Panc1 (cell line): ENCODE measurements around the gene HHAT. TPM values are rescaled to one million over a fixed set of nuclear protein-coding genes. Genes with fewer than 3 reads are reported as not detected.
"Not testable (repeated sequence)": the region's sequence is repeated elsewhere in the genome, so short reads cannot be mapped to it uniquely, and the experiment has no call there.

Experiments used
- ATAC-seq: fragments of 200-7000 bp; cut with Tn5 transposase; 2 replicates; pipeline ENCODE4 v1.9.1; 2020; ENCODE audit warnings: mild to moderate bottlenecking, moderate library complexity
- BruUV-seq: library from RNA; stranded (reverse); fragments of 400-500 nt; replicated peaks from 2 replicates; lab custom pipeline; 2021; lab: Mats Ljungman, UMichigan
- CTCF ChIA-PET: fragments of 300-600 bp; sonication (Branson Sonifier 250); formaldehyde crosslinking; loops from one replicate; lab custom pipeline; 2022; ENCODE audit warnings: antibody characterized with exemption; lab: Charles Lee
- POLR2A ChIA-PET: fragments of 300-600 bp; sonication (Branson Sonifier 250); formaldehyde crosslinking; loops from one replicate; lab custom pipeline; 2022; ENCODE audit warnings: antibody characterized with exemption; lab: Charles Lee
- DNase-seq: peaks from one replicate; pipeline ENCODE4 v3.0.0-alpha.2; 2010; ENCODE audit warnings: low read depth, low spot score
- H3K27ac ChIP-seq: 2 replicates; pipeline ENCODE4 v1.5.1; 2011; ENCODE audit warnings: mild to moderate bottlenecking, low read length, inconsistent platforms
- H3K27me3 ChIP-seq: fragments of 200-500 bp; sonication (Bioruptor generic); 2 replicates; pipeline ENCODE4 v1.6.0; 2014; ENCODE audit warnings: low read length, inconsistent platforms; ENCODE audit not compliant: control insufficient read depth, insufficient read depth
- H3K36me3 ChIP-seq: fragments of 200-500 bp; sonication (Bioruptor generic); 2 replicates; pipeline ENCODE4 v1.5.1; 2014; ENCODE audit warnings: inconsistent platforms, mild to moderate bottlenecking, low read length, moderate library complexity; ENCODE audit not compliant: control insufficient read depth, insufficient read depth
- H3K4me1 ChIP-seq: 2 replicates; pipeline ENCODE4 v1.5.1; 2011; ENCODE audit warnings: inconsistent platforms, mild to moderate bottlenecking, low read length, moderate library complexity; ENCODE audit not compliant: control insufficient read depth, insufficient read depth
- H3K4me3 ChIP-seq, 2 experiments: 2 replicates each; pipeline ENCODE4 v1.5.1; 2011 to 2012; ENCODE audit warnings: low read depth in 2 of 2, low read length in 2 of 2, mild to moderate bottlenecking in 2 of 2, inconsistent platforms in 1 of 2, moderate library complexity in 1 of 2
- H3K9me3 ChIP-seq: fragments of 200-500 bp; sonication (Bioruptor generic); 2 replicates; pipeline ENCODE4 v1.5.1; 2014; ENCODE audit warnings: low read depth, mild to moderate bottlenecking, inconsistent platforms, low read length, moderate library complexity; ENCODE audit not compliant: control insufficient read depth, insufficient read depth
- CTCF ChIP-seq: fragments of 450-650 bp; IDR thresholded peaks from 2 replicates; pipeline ENCODE4 v1.5.1; 2017; ENCODE audit warnings: mild to moderate bottlenecking
- POLR2AphosphoS5 ChIP-seq: IDR thresholded peaks from 2 replicates; pipeline ENCODE4 v1.6.1; 2012; ENCODE audit warnings: mild to moderate bottlenecking, low read depth, low read length, moderate library complexity
- SIN3A ChIP-seq: IDR thresholded peaks from 2 replicates; pipeline ENCODE4 v1.6.1; 2012; ENCODE audit warnings: low read depth, mild to moderate bottlenecking, low read length, moderate library complexity, borderline replicate concordance; ENCODE audit not compliant: insufficient read depth
- TCF7L2 ChIP-seq: IDR thresholded peaks from 2 replicates; pipeline ENCODE4 v1.6.1; 2011; ENCODE audit warnings: mild to moderate bottlenecking, low read depth, low read length, inconsistent platforms
- in situ Hi-C: cut with HindIII; loops from 2 replicates; pipeline ENCODE4 v1.10.0; 2016; ENCODE audit warnings: low sequenced_read_pairs, low pct_unique_long_range_greater_than_20kb
- intact Hi-C: fragments of 100-400 bp; cut with micrococcal nuclease; formaldehyde crosslinking; loops from one replicate; pipeline ENCODE4 v1.10.0; 2022; ENCODE audit not compliant: unreplicated experiment
- total RNA-seq: library from RNA; stranded (reverse); gene quantifications from one replicate; pipeline ENCODE4 v1.2.1, GENCODE V29; 2021; ENCODE audit not compliant: unreplicated experiment
- TF ChIP-seq, protein P1 (sequence below), 2 experiments: IDR thresholded peaks; 2 replicates each; pipeline ENCODE4 v1.6.1; 2011 to 2012; ENCODE audit warnings: low read depth in 2 of 2, control low read depth in 1 of 2, low read length in 1 of 2, mild to moderate bottlenecking in 1 of 2, moderate library complexity in 1 of 2; ENCODE audit not compliant: insufficient read depth in 1 of 2

HHAT gene
- total RNA-seq, 1 experiment from 2014 or later: 2.3 TPM

- H3K4me3 ChIP-seq, ATAC-seq, DNase-seq, H3K9me3 ChIP-seq, H3K36me3 ChIP-seq, H3K27me3 ChIP-seq, H3K4me1 ChIP-seq, BruUV-seq, in situ Hi-C loops, intact Hi-C loops, POLR2A ChIA-PET, H3K27ac ChIP-seq: not testable (repeated sequence)
- CTCF ChIA-PET: interaction anchor here (0.6 kb wide), 1 partner anchor 20 kb away, joined by 3 read pairs; no protein-coding TSS in a partner anchor
Observed at GRCh38 chr1:210354305-210354704, 25.6 kb downstream of the HHAT start.

DNA sequence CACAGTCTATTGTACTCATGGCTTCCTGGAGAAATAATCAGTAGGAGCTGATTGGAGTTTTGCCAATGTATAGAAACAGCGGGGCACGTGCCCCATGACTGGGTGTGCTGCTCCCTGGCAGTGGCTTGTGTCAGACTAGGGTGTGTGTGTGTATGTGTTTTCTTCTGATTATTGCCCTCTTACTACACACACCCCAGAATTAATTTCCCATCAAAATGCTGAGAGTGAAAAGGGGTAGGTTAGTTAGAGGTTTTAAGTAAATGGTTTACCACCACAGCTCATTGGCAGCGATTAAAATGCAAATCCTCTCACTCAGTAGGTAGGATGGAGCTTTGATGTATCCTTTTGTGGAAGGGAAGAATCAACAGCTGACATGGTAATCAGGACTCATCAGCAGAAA, 29.9 kb downstream of the HHAT start:
- no peaks in the 10 kb centered on the region for H3K36me3 ChIP-seq
- intact Hi-C loops (no loop called here), in situ Hi-C loops (no loop called here)
- BruUV-seq: no TSS peak
- ATAC-seq (no peak), DNase-seq (no peak)
- POLR2A ChIA-PET: no interaction called here
- H3K9me3 ChIP-seq: no peaks in the 10 kb centered on the region
- no peaks in the 10 kb centered on the region for H3K4me1 ChIP-seq
- no peaks in the 10 kb centered on the region for H3K27me3 ChIP-seq
- CTCF ChIA-PET: no interaction called here
- no peak for TF ChIP-seq SIN3A
- TF ChIP-seq TCF7L2: no peak
- no peak for TF ChIP-seq CTCF
- TF ChIP-seq, protein P1, sequence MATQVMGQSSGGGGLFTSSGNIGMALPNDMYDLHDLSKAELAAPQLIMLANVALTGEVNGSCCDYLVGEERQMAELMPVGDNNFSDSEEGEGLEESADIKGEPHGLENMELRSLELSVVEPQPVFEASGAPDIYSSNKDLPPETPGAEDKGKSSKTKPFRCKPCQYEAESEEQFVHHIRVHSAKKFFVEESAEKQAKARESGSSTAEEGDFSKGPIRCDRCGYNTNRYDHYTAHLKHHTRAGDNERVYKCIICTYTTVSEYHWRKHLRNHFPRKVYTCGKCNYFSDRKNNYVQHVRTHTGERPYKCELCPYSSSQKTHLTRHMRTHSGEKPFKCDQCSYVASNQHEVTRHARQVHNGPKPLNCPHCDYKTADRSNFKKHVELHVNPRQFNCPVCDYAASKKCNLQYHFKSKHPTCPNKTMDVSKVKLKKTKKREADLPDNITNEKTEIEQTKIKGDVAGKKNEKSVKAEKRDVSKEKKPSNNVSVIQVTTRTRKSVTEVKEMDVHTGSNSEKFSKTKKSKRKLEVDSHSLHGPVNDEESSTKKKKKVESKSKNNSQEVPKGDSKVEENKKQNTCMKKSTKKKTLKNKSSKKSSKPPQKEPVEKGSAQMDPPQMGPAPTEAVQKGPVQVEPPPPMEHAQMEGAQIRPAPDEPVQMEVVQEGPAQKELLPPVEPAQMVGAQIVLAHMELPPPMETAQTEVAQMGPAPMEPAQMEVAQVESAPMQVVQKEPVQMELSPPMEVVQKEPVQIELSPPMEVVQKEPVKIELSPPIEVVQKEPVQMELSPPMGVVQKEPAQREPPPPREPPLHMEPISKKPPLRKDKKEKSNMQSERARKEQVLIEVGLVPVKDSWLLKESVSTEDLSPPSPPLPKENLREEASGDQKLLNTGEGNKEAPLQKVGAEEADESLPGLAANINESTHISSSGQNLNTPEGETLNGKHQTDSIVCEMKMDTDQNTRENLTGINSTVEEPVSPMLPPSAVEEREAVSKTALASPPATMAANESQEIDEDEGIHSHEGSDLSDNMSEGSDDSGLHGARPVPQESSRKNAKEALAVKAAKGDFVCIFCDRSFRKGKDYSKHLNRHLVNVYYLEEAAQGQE (IDR thresholded peaks at IDR 0.05; ENCODE audit: insufficient read depth in 1 of 2, low read depth in 2 of 2, low read length in 1 of 2): no peak
- no peak for TF ChIP-seq POLR2AphosphoS5
- H3K4me3 ChIP-seq: no peak overlapping the region
- no peak overlapping the region for H3K27ac ChIP-seq

DNA sequence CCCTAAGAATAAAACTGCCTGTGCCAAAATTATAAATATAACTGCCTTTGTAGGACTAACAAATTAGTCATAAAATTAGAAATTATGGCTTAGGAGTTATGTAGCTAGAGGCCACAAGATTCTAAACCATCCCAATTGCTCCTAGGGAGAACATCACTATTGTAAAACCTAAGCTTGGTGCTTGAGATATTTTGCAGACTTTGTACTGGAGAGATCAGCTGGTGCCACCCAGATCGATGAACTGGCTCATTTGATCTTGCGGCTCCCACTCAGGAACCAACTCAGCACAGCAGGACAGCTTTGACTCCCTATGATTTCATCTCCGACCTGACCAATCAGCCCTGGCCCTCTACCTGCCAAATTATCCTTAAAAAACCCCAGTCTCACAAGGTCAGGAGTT, 30.6 kb downstream of the HHAT start:
- DNase-seq (no peak), ATAC-seq (no peak)
- no TSS peak for BruUV-seq
- intact Hi-C loops (no loop called here), in situ Hi-C loops (no loop called here)
- Histone ChIP-seq H3K4me1 (no peaks in the 10 kb centered on the region), H3K27me3 (no peaks in the 10 kb centered on the region), H3K4me3 (no peak overlapping the region), H3K36me3 (no peaks in the 10 kb centered on the region), H3K9me3 (no peaks in the 10 kb centered on the region), H3K27ac (no peak overlapping the region)
- ChIA-PET CTCF (no interaction called here), POLR2A (no interaction called here)
- TF ChIP-seq SIN3A: no peak
- no peak for TF ChIP-seq TCF7L2
- no peak for TF ChIP-seq POLR2AphosphoS5
